Tibial nerve (tissue), 4 donors: ENCODE measurements around the gene CYS1. TPM values are rescaled to one million over a fixed set of nuclear protein-coding genes. Genes with fewer than 3 reads are reported as not detected.
A peak's percentile ranks its signal among the peaks of the same experiment; 100 is the strongest.
"Not testable (repeated sequence)": the region's sequence is repeated elsewhere in the genome, so short reads cannot be mapped to it uniquely, and the experiment has no call there.

Source experiments
- DNase-seq, 2 donors: peaks; one replicate each; pipeline ENCODE4 v3.0.0-alpha.2; 2019; ENCODE audit warnings: low spot score in 2 of 2
- H3K27ac ChIP-seq, 4 donors: fragments of 200-600 bp; sonication (generic) in 3 of 4; one replicate each; pipeline ENCODE4 v1.5.1; 2017 to 2019; ENCODE audit warnings: mild to moderate bottlenecking in 1 of 4
- H3K27me3 ChIP-seq, 2 donors: fragments of 200-600 bp; sonication (generic) in 1 of 2; one replicate each; pipeline versions ENCODE4 v1.5.1 to v1.6.0; 2017 to 2019
- H3K36me3 ChIP-seq, 3 donors: fragments of 200-600 bp; sonication (generic); one replicate each; pipeline ENCODE4 v1.5.1; 2018 to 2019
- H3K4me1 ChIP-seq, 4 donors: fragments of 200-600 bp; sonication (generic) in 3 of 4; one replicate each; pipeline ENCODE4 v1.5.1; 2017 to 2019
- H3K4me3 ChIP-seq, 4 donors: fragments of 200-600 bp; sonication (generic) in 3 of 4; one replicate each; pipeline ENCODE4 v1.5.1; 2017 to 2019; ENCODE audit warnings: mild to moderate bottlenecking in 1 of 4, moderate library complexity in 1 of 4
- H3K9me3 ChIP-seq, 4 donors: fragments of 200-600 bp; sonication (generic) in 3 of 4; one replicate each; pipeline ENCODE4 v1.5.1; 2017 to 2019
- EP300 ChIP-seq, 2 donors: sonication (generic); formaldehyde crosslinking; IDR thresholded peaks; one replicate each; pipeline ENCODE4 v1.6.1; 2017; ENCODE audit warnings: antibody characterized with exemption in 2 of 2, mild to moderate bottlenecking in 1 of 2
- POLR2A ChIP-seq, 2 donors: fragments of 450-650 bp; IDR thresholded peaks; one replicate each; pipeline ENCODE4 v1.6.1; 2017; ENCODE audit warnings: antibody characterized with exemption in 2 of 2, mild to moderate bottlenecking in 2 of 2, moderate library complexity in 2 of 2
- WGBS, 2 donors: methylation state at CpG; one replicate each; pipeline ENCODE4 v1.1.5; 2018; 5-methylcytosine and 5-hydroxymethylcytosine counted together
- total RNA-seq, 4 donors: library from RNA; depleted of rRNA; stranded (reverse); fragments of >200 nt; gene quantifications; one replicate each; pipeline ENCODE4 v1.1.0, GENCODE V29; 2016
- TF ChIP-seq, protein P1 (sequence below), 5 experiments: fragments of 200-600 bp in 3 of 5; fragments of 450-650 bp in 2 of 5; sonication (generic) in 3 of 5; IDR thresholded peaks; one replicate each; pipeline ENCODE4 v1.5.1; 2016 to 2019; ENCODE audit warnings: antibody characterized with exemption in 5 of 5, mild to moderate bottlenecking in 3 of 5, moderate library complexity in 2 of 5

Gene CYS1
- total RNA-seq, 4 donors from 2014 or later: 2.7 to 17.5 (median 10.9) TPM

- DNase-seq: no peak
- Histone ChIP-seq H3K4me1 (peaks cover 0 to 52% (median 36%) of the 10 kb centered on the region in 4 donors), H3K36me3 (no peaks in the 10 kb centered on the region), H3K27me3 (no peaks in the 10 kb centered on the region), H3K4me3 (no peak overlapping the region), H3K27ac (no peak overlapping the region), H3K9me3 (no peaks in the 10 kb centered on the region)
- TF ChIP-seq POLR2A (IDR thresholded peaks at IDR 0.05): no peak
- no peak for TF ChIP-seq EP300 (IDR thresholded peaks at IDR 0.05)
- TF ChIP-seq, protein P1, sequence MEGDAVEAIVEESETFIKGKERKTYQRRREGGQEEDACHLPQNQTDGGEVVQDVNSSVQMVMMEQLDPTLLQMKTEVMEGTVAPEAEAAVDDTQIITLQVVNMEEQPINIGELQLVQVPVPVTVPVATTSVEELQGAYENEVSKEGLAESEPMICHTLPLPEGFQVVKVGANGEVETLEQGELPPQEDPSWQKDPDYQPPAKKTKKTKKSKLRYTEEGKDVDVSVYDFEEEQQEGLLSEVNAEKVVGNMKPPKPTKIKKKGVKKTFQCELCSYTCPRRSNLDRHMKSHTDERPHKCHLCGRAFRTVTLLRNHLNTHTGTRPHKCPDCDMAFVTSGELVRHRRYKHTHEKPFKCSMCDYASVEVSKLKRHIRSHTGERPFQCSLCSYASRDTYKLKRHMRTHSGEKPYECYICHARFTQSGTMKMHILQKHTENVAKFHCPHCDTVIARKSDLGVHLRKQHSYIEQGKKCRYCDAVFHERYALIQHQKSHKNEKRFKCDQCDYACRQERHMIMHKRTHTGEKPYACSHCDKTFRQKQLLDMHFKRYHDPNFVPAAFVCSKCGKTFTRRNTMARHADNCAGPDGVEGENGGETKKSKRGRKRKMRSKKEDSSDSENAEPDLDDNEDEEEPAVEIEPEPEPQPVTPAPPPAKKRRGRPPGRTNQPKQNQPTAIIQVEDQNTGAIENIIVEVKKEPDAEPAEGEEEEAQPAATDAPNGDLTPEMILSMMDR (IDR thresholded peaks at IDR 0.05): no peak
- 87 to 91% methylated on average over 20 of the region's 20 CpGs for WGBS, 2 donors
These were observed 48.1 kb downstream of the CYS1 start for GRCh38 chr2:10031886-10032745.

- H3K27ac ChIP-seq, H3K36me3 ChIP-seq, H3K4me3 ChIP-seq, H3K27me3 ChIP-seq, H3K9me3 ChIP-seq, DNase-seq: not testable (repeated sequence)
- peaks cover 0 to 39% (median 24%) of the 10 kb centered on the region in 4 donors for H3K4me1 ChIP-seq
- WGBS, 2 donors: 92 to 94% methylated on average over 8 of the region's 8 CpGs
These were observed 49.4 kb downstream of the CYS1 start for GRCh38 chr2:10030798-10031197.

GRCh38 chr2:10030311-10030736 is 49.9 kb downstream of the CYS1 start:
- Histone ChIP-seq H3K4me3 (no peak overlapping the region), H3K27me3 (no peaks in the 10 kb centered on the region), H3K36me3 (no peaks in the 10 kb centered on the region), H3K9me3 (no peaks in the 10 kb centered on the region), H3K4me1 (peaks cover 0 to 34% (median 20%) of the 10 kb centered on the region in 4 donors), H3K27ac (no peak overlapping the region)
- 54 to 55% methylated on average over 9 of the region's 9 CpGs for WGBS, 2 donors
- TF ChIP-seq EP300 (IDR thresholded peaks at IDR 0.05) (no peak), POLR2A (IDR thresholded peaks at IDR 0.05) (no peak)
- DNase-seq: no peak

- H3K36me3 ChIP-seq: no peaks in the 10 kb centered on the region
- H3K4me3 ChIP-seq: no peak overlapping the region
- TF ChIP-seq, protein P1 (IDR thresholded peaks at IDR 0.05): no peak
- TF ChIP-seq EP300 (IDR thresholded peaks at IDR 0.05) (no peak), POLR2A (IDR thresholded peaks at IDR 0.05) (no peak)
- peak overlapping the region in 2 of 4 donors; percentile 31 to 68 for H3K27ac ChIP-seq
- DNase-seq: no peak
- WGBS, 2 donors: 63 to 72% methylated on average over 7 of the region's 7 CpGs
- H3K4me1 ChIP-seq: peaks cover 0 to 31% (median 18%) of the 10 kb centered on the region in 4 donors
- H3K27me3 ChIP-seq: no peaks in the 10 kb centered on the region
- no peaks in the 10 kb centered on the region for H3K9me3 ChIP-seq
These were observed 50.4 kb downstream of the CYS1 start for GRCh38 chr2:10029875-10030223.

DNA sequence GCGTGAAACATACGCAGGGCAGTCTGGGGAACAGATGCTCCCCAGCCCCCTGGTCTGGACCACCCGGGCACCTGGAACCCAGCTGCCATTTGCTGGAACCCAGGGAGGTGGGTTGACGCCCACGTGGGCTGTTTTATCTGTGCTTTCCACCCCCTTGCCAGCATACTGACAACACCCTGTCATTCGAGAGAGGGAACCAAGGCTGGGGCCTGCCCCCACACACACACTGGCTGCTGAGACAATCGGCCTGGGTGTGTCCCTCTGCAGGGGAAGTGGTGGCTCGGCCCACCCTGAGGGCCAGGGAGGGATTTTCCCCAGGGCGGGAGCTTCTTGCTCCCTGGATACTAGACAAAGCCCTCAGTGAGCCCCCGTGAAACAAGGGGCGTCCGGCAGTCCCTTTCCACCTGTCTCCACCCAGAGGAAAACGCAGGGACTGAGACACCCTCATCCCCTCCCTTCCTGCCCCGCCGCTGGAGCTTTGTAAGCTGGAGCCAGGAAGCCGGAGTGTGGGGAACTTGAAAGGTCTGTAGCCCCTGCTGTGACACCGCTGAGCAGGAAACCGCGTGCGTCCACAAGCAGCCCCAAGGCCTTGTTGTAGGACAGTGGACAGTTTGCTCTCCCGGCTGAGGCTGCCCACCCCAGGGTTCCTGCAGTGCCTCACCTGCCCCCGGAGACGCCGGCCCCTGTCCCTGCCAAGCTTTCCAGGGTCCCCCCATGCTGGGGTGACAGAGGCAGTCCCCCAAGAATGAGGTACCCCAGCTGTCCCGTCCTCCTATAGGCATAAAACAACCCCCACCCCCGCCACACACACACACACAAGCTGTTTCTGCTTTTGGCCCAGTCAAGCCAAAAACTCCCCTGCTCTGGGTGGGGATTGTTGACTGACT is 51.0 kb downstream of the CYS1 start:
- H3K4me3 ChIP-seq: peak overlapping the region in 1 of 4 donors; percentile 28
- H3K9me3 ChIP-seq: no peaks in the 10 kb centered on the region
- no peaks in the 10 kb centered on the region for H3K27me3 ChIP-seq
- 44 to 66% methylated on average over 12 to 23 of the region's 26 CpGs for WGBS, 2 donors
- H3K36me3 ChIP-seq: no peaks in the 10 kb centered on the region
- TF ChIP-seq POLR2A (IDR thresholded peaks at IDR 0.05): no peak
- TF ChIP-seq, protein P1 (IDR thresholded peaks at IDR 0.05): no peak
- TF ChIP-seq EP300 (IDR thresholded peaks at IDR 0.05): peak in 1 of 2 donors; percentile 29
- DNase-seq: no peak
- H3K27ac ChIP-seq: peak overlapping the region in 3 of 4 donors; percentile 31 to 68 (median 43)
- H3K4me1 ChIP-seq: peaks cover 0 to 26% (median 18%) of the 10 kb centered on the region in 4 donors
